Activated CD4-positive, CD25-positive, alpha-beta regulatory T cell treated with anti-CD3 and anti-CD28 coated beads, Interleukin-2, amount 50 U/mL, for 72 hours (primary cell): ENCODE data around the gene APRT.
"Not testable (repeated sequence)": the region's sequence is repeated elsewhere in the genome, so short reads cannot be mapped to it uniquely, and the experiment has no call there.

Source experiments
- DNase-seq: peaks from one replicate; pipeline ENCODE4 v3.0.0; 2021

Gene APRT

GRCh38 chr16:88841521-88842307 lies 30.0 kb upstream of the APRT start:
- DNase-seq = no peak

GRCh38 chr16:88840600-88841215 lies 29.0 kb upstream of the APRT start:
- DNase-seq = no peak

- DNase-seq = no peak
These were observed 28.2 kb upstream of the APRT start for GRCh38 chr16:88839745-88840599.

GRCh38 chr16:88839026-88839529 lies 27.4 kb upstream of the APRT start:
- DNase-seq = no peak

- DNase-seq = no peak
These were observed 26.8 kb upstream of the APRT start for GRCh38 chr16:88838566-88838965.

- DNase-seq = no peak
These were observed 26.1 kb upstream of the APRT start for GRCh38 chr16:88837806-88838205.

GRCh38 chr16:88836791-88837190 lies 25.1 kb upstream of the APRT start:
- no peak for DNase-seq

GRCh38 chr16:88835818-88836217 lies 24.1 kb upstream of the APRT start:
- DNase-seq = no peak

GRCh38 chr16:88835383-88835782 lies 23.7 kb upstream of the APRT start:
- DNase-seq = no peak

GRCh38 chr16:88834670-88835069 lies 22.9 kb upstream of the APRT start:
- DNase-seq = no peak

GRCh38 chr16:88833086-88833485 lies 21.4 kb upstream of the APRT start:
- no peak for DNase-seq

- DNase-seq = no peak
These were observed 20.1 kb upstream of the APRT start for GRCh38 chr16:88831838-88832237.

- DNase-seq = no peak
These were observed 19.1 kb upstream of the APRT start for GRCh38 chr16:88830783-88831182.

GRCh38 chr16:88830258-88830657 lies 18.5 kb upstream of the APRT start:
- no peak for DNase-seq

- DNase-seq = no peak
These were observed 17.0 kb upstream of the APRT start for GRCh38 chr16:88828711-88829110.

GRCh38 chr16:88827727-88828126 lies 16.0 kb upstream of the APRT start:
- DNase-seq = no peak

GRCh38 chr16:88826070-88826840 lies 14.5 kb upstream of the APRT start:
- no peak for DNase-seq

GRCh38 chr16:88825146-88825545 lies 13.4 kb upstream of the APRT start:
- no peak for DNase-seq

- no peak for DNase-seq
These were observed 12.7 kb upstream of the APRT start for GRCh38 chr16:88824256-88825077.

GRCh38 chr16:88823646-88824045 lies 11.9 kb upstream of the APRT start:
- not testable (repeated sequence) for DNase-seq

- no peak for DNase-seq
These were observed 10.7 kb upstream of the APRT start for GRCh38 chr16:88822281-88823040.
